K562 (cell line): ENCODE results near the gene NEMF. TPM values are rescaled to one million over a fixed set of nuclear protein-coding genes. Genes with fewer than 3 reads are reported as not detected.

ENCODE experiments used
- ATAC-seq: fragments of 200-7000 bp; cut with Tn5 transposase; 3 replicates; pipeline ENCODE4 v1.9.1; 2020; ENCODE audit warnings: moderate library complexity
- BruUV-seq: library from RNA; stranded (reverse); fragments of 400-500 nt; replicated peaks from 2 replicates; lab custom pipeline; 2021; lab: Mats Ljungman, UMichigan
- CTCF ChIA-PET: fragments of 300-600 bp; formaldehyde crosslinking; extraction: SDS; loops from one replicate; lab custom pipeline; 2021; ENCODE audit warnings: low intra/inter-chr PET ratio; lab: Yijun Ruan, JAX
- POLR2A ChIA-PET: fragments of 300-600, 350-650 bp; sonication (Branson Sonifier 250); formaldehyde crosslinking; extraction: SDS; loops from one replicate; lab custom pipeline; 2021; ENCODE audit warnings: antibody characterized with exemption, inconsistent platforms; lab: Yijun Ruan, JAX
- DNase-seq, 4 experiments: peaks; one replicate each; pipeline versions ENCODE4 v3.0.0 to v3.0.0-alpha.2; 2011 to 2018; ENCODE audit warnings: low spot score in 3 of 4, mixed read lengths in 3 of 4; ENCODE audit errors: extremely low read depth in 1 of 4
- FAIRE-seq: peaks from 2 replicates; lab custom pipeline; 2011; peaks lifted over from hg19 to GRCh38; lab: Jason Lieb, UNC
- H2AFZ ChIP-seq: 2 replicates; pipeline ENCODE4 v1.6.0; 2011; ENCODE audit warnings: low read depth, low read length, control low read depth, inconsistent platforms
- H3K27ac ChIP-seq: fragments of 200-600 bp; 3 replicates; pipeline ENCODE4 v1.8.0; 2011; ENCODE audit warnings: low read depth, mild to moderate bottlenecking, control low read depth, inconsistent platforms, low read length, moderate library complexity, mixed read lengths; ENCODE audit errors: extremely low read depth
- H3K27me3 ChIP-seq, 2 experiments: fragments of 300-600 bp in 1 of 2; 2 replicates in 1 of 2; 3 replicates in 1 of 2; pipeline versions ENCODE4 v1.6.0 to v1.8.0; 2011; ENCODE audit warnings: inconsistent platforms in 2 of 2, low read length in 2 of 2, mild to moderate bottlenecking in 1 of 2, mixed read lengths in 1 of 2, moderate library complexity in 1 of 2; ENCODE audit not compliant: control insufficient read depth in 2 of 2, insufficient read depth in 2 of 2
- H3K36me3 ChIP-seq: fragments of 300-600 bp; 3 replicates; pipeline ENCODE4 v1.8.0; 2011; ENCODE audit warnings: mild to moderate bottlenecking, low read length, inconsistent platforms; ENCODE audit not compliant: control insufficient read depth, insufficient read depth
- H3K4me1 ChIP-seq, 2 experiments: fragments of 200-600 bp in 1 of 2; replicated peaks in 1 of 2; 2 replicates in 1 of 2; 3 replicates in 1 of 2; pipeline versions ENCODE4 v1.5.1 to v1.8.0; 2011; ENCODE audit warnings: inconsistent platforms in 2 of 2, low read length in 2 of 2, mild to moderate bottlenecking in 1 of 2, mixed read lengths in 1 of 2, moderate library complexity in 1 of 2; ENCODE audit not compliant: control insufficient read depth in 2 of 2, insufficient read depth in 2 of 2
- H3K4me2 ChIP-seq: 2 replicates; pipeline ENCODE4 v1.6.1; 2011; ENCODE audit warnings: low read length, control low read depth, inconsistent platforms, mixed read lengths; ENCODE audit not compliant: insufficient read depth
- H3K4me3 ChIP-seq: fragments of 200-600 bp; sonication (generic), shearing (Covaris generic); 2 replicates; pipeline ENCODE4 v1.5.1; 2016; ENCODE audit warnings: control low read depth, inconsistent platforms
- H3K79me2 ChIP-seq: fragments of 200-600 bp; 3 replicates; pipeline ENCODE4 v1.8.0; 2011; ENCODE audit warnings: low read length, inconsistent platforms; ENCODE audit not compliant: control insufficient read depth, insufficient read depth
- H3K9ac ChIP-seq, 2 experiments: 2 replicates each; pipeline versions ENCODE4 v1.6.0 to v1.6.1; 2011; ENCODE audit warnings: low read depth in 2 of 2, low read length in 2 of 2, control low read depth in 1 of 2, inconsistent platforms in 1 of 2, mild to moderate bottlenecking in 1 of 2, mixed read lengths in 1 of 2; ENCODE audit not compliant: insufficient read depth in 1 of 2
- H3K9me1 ChIP-seq: one replicate; pipeline ENCODE4 v1.6.0; 2011; ENCODE audit warnings: inconsistent platforms, mild to moderate bottlenecking, low read length, moderate library complexity; ENCODE audit not compliant: control insufficient read depth, insufficient read depth
- H3K9me3 ChIP-seq: replicated peaks from 2 replicates; pipeline ENCODE4 v1.5.1; 2011; ENCODE audit warnings: low read depth, low read length, inconsistent platforms; ENCODE audit not compliant: control insufficient read depth, insufficient read depth
- H4K20me1 ChIP-seq: replicated peaks from 2 replicates; pipeline ENCODE4 v1.6.1; 2011; ENCODE audit warnings: low read length, inconsistent platforms, mixed read lengths; ENCODE audit not compliant: control insufficient read depth, insufficient read depth
- CBFA2T3 ChIP-seq: fragments of 450-650 bp; IDR thresholded peaks from 2 replicates; pipeline ENCODE4 v1.6.1; 2017
- CCAR2 ChIP-seq: fragments of 200-400 bp; formaldehyde crosslinking; IDR thresholded peaks from 2 replicates; pipeline ENCODE4 v1.6.1; 2017; ENCODE audit warnings: mild to moderate bottlenecking, low read depth, low read length
- GATAD2B ChIP-seq: fragments of 450-650 bp; IDR thresholded peaks from 2 replicates; pipeline ENCODE4 v1.6.1; 2017; ENCODE audit warnings: mild to moderate bottlenecking, borderline replicate concordance
- HNRNPLL ChIP-seq: fragments of 200-400 bp; formaldehyde crosslinking; IDR thresholded peaks from 2 replicates; pipeline ENCODE4 v1.6.1; 2017; ENCODE audit warnings: low read length, low read depth, mild to moderate bottlenecking; ENCODE audit not compliant: poor library complexity, severe bottlenecking
- MTA1 ChIP-seq: fragments of 450-650 bp; IDR thresholded peaks from 2 replicates; pipeline ENCODE4 v1.6.1; 2017; ENCODE audit warnings: borderline replicate concordance
- POLR3A ChIP-seq: IDR thresholded peaks from 2 replicates; pipeline ENCODE4 v1.6.1; 2011; ENCODE audit warnings: borderline replicate concordance, mild to moderate bottlenecking, moderate library complexity; ENCODE audit not compliant: insufficient read length, insufficient read depth; ENCODE audit errors: extremely low read depth
- RFX5 ChIP-seq: IDR thresholded peaks from 2 replicates; pipeline ENCODE4 v1.6.1; 2011; ENCODE audit warnings: low read depth, mild to moderate bottlenecking, improper control_type of control experiment, low read length
- SMARCA4 ChIP-seq: fragments of 450-650 bp; IDR thresholded peaks from 2 replicates; pipeline ENCODE4 v1.6.1; 2016
- ZNF274 ChIP-seq: IDR thresholded peaks from 2 replicates; pipeline ENCODE4 v1.6.1; 2011; ENCODE audit warnings: low read depth, mild to moderate bottlenecking, low read length, moderate library complexity, borderline replicate concordance
- ZNF551 ChIP-seq: fragments of 250-450 bp; sonication (Bioruptor Pico); IDR thresholded peaks from 2 replicates; pipeline ENCODE4 v1.5.0; 2021; ENCODE audit warnings: mild to moderate bottlenecking, moderate library complexity
- WGBS: fragments of 100-300 bp; shearing (Covaris generic); methylation state at CpG from one replicate; pipeline ENCODE4 v1.1.6; 2016; ENCODE audit warnings: low coverage, mixed read lengths; ENCODE audit not compliant: insufficient coverage; ENCODE audit errors: missing lambda C conversion rate; 5-methylcytosine and 5-hydroxymethylcytosine counted together
- in situ Hi-C: fragments of 300-500 bp; cut with MboI; formaldehyde crosslinking; loops from 4 replicates; pipeline ENCODE4 v1.15.0; 2018; ENCODE audit warnings: inconsistent platforms, mixed read lengths
- intact Hi-C: fragments of 100-400 bp; cut with micrococcal nuclease; formaldehyde crosslinking; loops from 2 replicates; pipeline ENCODE4 v1.14.2; 2022
- polyA plus RNA-seq, 8 experiments: library from polyadenylated mRNA; depleted of rRNA in 4 of 8; stranded (reverse) in 5 of 8; unstranded in 3 of 8; fragments of >200 nt; fragmentation: Nextera tagmentation in 2 of 8; fragmentation: Illumina TruSeq in 1 of 8; extraction: Ambion mirVana in 2 of 8; extraction: Trizol in 1 of 8; gene quantifications; 2 replicates each; pipeline versions ENCODE4 v1.2.1 to v1.2.3, GENCODE V29; 2011 to 2014; ENCODE audit warnings: inconsistent platforms in 1 of 8, missing spikeins in 1 of 8
- total RNA-seq, 7 experiments: library from RNA; depleted of rRNA in 6 of 7; stranded (reverse); fragments of >200 nt in 6 of 7; fragmentation: Illumina TruSeq in 2 of 7; extraction: Trizol in 2 of 7; gene quantifications; 2 replicates each; pipeline versions ENCODE4 v1.2.1 to v1.2.3, GENCODE V29; 2011 to 2021; ENCODE audit warnings: low replicate concordance in 1 of 7
- TF ChIP-seq, protein P1 (sequence below): sonication (generic); formaldehyde crosslinking; IDR thresholded peaks from 2 replicates; pipeline ENCODE4 v1.8.1; 2022; ENCODE audit warnings: missing genetic modification reagents
- TF ChIP-seq, protein P2 (sequence below): fragments of 450-650 bp; formaldehyde crosslinking; IDR thresholded peaks from 2 replicates; pipeline ENCODE4 v1.4.0; 2022; ENCODE audit warnings: missing genetic modification characterization

The NEMF gene
- total and polyA plus RNA-seq, 9 of the 15 experiments (the other 6 are each of a cell fraction or from before 2014, with no cell fraction given): 38.8 to 94.4 (median 61.0) TPM

DNA sequence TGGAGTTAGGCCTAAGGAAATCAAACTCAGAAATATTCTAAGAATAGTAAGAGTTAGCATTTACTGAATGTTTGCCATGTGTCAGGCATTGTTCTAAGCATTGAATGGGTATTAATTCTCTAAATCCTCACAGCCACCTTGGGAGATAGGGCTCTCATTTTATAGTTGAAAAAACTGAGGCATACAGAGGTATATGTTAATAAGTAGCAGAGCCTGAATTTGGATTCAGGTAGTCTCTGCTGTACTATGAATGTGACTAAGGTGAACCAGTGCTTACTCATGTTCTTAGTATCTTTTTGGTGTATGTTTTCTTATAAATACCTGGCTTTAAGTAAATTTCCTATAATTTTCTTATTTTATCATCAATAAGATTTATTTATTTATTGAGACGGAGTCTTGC, 48.4 kb upstream of the NEMF start:
- Histone ChIP-seq H3K4me1 (no peaks in the 10 kb centered on the region), H3K27ac (no peak overlapping the region), H3K36me3 (peaks cover 2% of the 10 kb centered on the region; the same call in 1 of the 3 replicates), H4K20me1 (no peaks in the 10 kb centered on the region), H2AFZ (no peak overlapping the region), H3K9ac (no peak overlapping the region), H3K79me2 (peaks cover 29% of the 10 kb centered on the region), H3K9me1 (no peaks in the 10 kb centered on the region), H3K9me3 (no peaks in the 10 kb centered on the region), H3K4me2 (no peak overlapping the region), H3K27me3 (no peaks in the 10 kb centered on the region), H3K4me3 (no peak overlapping the region)
- 100% methylated on average over 1 of the region's 1 CpG for WGBS
- TF ChIP-seq MTA1: no peak
- TF ChIP-seq RFX5: no peak
- TF ChIP-seq CCAR2: no peak
- TF ChIP-seq, protein P1, sequence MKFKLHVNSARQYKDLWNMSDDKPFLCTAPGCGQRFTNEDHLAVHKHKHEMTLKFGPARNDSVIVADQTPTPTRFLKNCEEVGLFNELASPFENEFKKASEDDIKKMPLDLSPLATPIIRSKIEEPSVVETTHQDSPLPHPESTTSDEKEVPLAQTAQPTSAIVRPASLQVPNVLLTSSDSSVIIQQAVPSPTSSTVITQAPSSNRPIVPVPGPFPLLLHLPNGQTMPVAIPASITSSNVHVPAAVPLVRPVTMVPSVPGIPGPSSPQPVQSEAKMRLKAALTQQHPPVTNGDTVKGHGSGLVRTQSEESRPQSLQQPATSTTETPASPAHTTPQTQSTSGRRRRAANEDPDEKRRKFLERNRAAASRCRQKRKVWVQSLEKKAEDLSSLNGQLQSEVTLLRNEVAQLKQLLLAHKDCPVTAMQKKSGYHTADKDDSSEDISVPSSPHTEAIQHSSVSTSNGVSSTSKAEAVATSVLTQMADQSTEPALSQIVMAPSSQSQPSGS (CRISPR knock-in tag): no peak
- TF ChIP-seq GATAD2B: no peak
- TF ChIP-seq ZNF551 (CRISPR knock-in tag): no peak
- TF ChIP-seq SMARCA4: no peak
- TF ChIP-seq POLR3A: no peak
- TF ChIP-seq, protein P2, sequence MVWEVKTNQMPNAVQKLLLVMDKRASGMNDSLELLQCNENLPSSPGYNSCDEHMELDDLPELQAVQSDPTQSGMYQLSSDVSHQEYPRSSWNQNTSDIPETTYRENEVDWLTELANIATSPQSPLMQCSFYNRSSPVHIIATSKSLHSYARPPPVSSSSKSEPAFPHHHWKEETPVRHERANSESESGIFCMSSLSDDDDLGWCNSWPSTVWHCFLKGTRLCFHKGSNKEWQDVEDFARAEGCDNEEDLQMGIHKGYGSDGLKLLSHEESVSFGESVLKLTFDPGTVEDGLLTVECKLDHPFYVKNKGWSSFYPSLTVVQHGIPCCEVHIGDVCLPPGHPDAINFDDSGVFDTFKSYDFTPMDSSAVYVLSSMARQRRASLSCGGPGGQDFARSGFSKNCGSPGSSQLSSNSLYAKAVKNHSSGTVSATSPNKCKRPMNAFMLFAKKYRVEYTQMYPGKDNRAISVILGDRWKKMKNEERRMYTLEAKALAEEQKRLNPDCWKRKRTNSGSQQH (CRISPR knock-in tag): no peak
- TF ChIP-seq ZNF274: no peak
- no peak for TF ChIP-seq HNRNPLL
- no peak for TF ChIP-seq CBFA2T3
- POLR2A ChIA-PET: no interaction called here
- DNase-seq: no peak
- CTCF ChIA-PET: no interaction called here
- no peak for FAIRE-seq
- intact Hi-C loops (no loop called here), in situ Hi-C loops (no loop called here)
- no TSS peak for BruUV-seq
- no peak for ATAC-seq
